Muscle layer of duodenum (tissue), 2 donors: ENCODE measurements around the gene IFI6.
"Not testable (repeated sequence)": the region's sequence is repeated elsewhere in the genome, so short reads cannot be mapped to it uniquely, and the experiment has no call there.

Experiments used
- H3K27ac ChIP-seq: one replicate; pipeline ENCODE4 v1.7.0; 2013; ENCODE audit warnings: mild to moderate bottlenecking, low read length
- H3K27me3 ChIP-seq: one replicate; pipeline ENCODE4 v1.7.0; 2013; ENCODE audit warnings: low read depth, mild to moderate bottlenecking, control low read depth, low read length
- H3K36me3 ChIP-seq, 2 donors: one replicate each; pipeline ENCODE4 v1.7.0; 2013; ENCODE audit warnings: low read length in 2 of 2, control low read depth in 1 of 2, mild to moderate bottlenecking in 1 of 2; ENCODE audit not compliant: insufficient read depth in 2 of 2, control insufficient read depth in 1 of 2
- H3K4me1 ChIP-seq, 2 donors: one replicate each; pipeline ENCODE4 v1.7.0; 2013; ENCODE audit warnings: low read length in 2 of 2, mild to moderate bottlenecking in 2 of 2, control low read depth in 1 of 2, moderate library complexity in 1 of 2; ENCODE audit not compliant: insufficient read depth in 2 of 2, control insufficient read depth in 1 of 2
- H3K4me3 ChIP-seq, 2 donors: one replicate each; pipeline ENCODE4 v1.7.0; 2013; ENCODE audit warnings: low read length in 2 of 2, low read depth in 1 of 2, mild to moderate bottlenecking in 1 of 2
- H3K9me3 ChIP-seq, 2 donors: one replicate each; pipeline ENCODE4 v1.7.0; 2013; ENCODE audit warnings: low read length in 2 of 2, control low read depth in 1 of 2, mild to moderate bottlenecking in 1 of 2; ENCODE audit not compliant: control insufficient read depth in 1 of 2
- donor health status: healthy.

The IFI6 gene

DNA sequence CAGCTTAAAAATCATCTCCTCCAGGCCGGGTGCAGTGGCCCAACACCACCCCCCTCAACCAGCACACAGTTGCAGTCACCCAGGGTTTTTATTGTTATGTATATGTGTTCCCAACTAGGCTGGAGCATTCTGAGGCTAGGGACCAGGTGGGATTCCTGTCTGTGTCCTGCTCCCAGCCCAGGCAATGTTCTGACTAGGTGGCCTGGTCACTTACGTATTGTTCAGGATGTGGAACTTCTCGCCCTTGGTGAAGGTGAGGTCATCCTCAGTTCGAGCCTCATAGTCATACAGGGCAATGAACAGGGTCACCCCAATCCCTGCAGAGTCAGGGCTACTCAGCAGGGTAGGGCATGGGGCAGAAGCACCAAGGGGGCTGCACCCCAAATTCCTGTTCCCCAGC, 49.2 kb downstream of the IFI6 start:
- Histone ChIP-seq H3K4me3 (no peak overlapping the region), H3K27me3 (no peaks in the 10 kb centered on the region), H3K27ac (no peak overlapping the region), H3K4me1 (no peaks in the 10 kb centered on the region), H3K9me3 (no peaks in the 10 kb centered on the region), H3K36me3 (no peaks in the 10 kb centered on the region)

DNA sequence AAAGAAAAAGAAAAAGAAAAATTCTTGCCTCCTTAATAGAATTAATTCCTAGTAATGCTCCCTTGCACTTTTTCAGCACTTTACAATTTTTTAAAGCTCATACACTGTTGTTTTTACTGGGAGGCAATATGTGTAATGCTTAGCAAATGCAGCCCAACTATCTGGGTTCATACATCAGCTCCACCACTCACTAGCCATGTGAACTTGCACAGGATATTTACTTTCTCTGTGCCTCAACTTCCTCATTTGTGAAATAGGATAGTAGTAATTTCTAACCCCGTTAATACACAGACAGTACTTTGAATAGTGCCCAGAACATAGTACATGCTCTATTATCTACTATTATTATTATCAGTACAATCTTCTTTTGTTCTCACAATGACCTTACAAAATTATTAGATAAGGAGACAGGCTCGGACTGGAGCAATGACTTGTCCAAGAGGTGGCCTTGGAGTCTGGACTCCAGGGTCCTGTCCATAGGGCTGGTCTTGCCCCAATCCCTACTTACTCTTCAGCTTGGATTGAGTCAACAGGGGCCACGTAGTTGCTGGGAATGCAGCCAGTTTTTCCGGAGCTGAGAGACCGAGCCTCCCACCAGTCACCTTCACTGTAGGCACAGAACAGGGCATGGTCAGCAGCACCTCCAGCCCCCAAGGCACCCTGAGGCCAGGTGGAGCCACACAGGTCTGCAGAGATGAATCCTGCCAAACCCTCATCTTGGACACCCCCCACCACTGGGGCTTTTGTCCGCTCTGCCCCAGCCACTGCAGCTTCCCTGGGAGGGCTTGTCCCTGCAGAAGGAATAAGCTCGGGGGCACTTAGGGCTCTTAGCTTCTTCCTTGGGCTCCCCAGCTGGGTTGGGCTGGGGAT, 50.7 kb downstream of the IFI6 start:
- no peaks in the 10 kb centered on the region for H3K36me3 ChIP-seq
- no peaks in the 10 kb centered on the region for H3K4me1 ChIP-seq
- H3K9me3 ChIP-seq = no peaks in the 10 kb centered on the region
- no peaks in the 10 kb centered on the region for H3K27me3 ChIP-seq
- no peak overlapping the region for H3K27ac ChIP-seq
- H3K4me3 ChIP-seq = no peak overlapping the region

DNA sequence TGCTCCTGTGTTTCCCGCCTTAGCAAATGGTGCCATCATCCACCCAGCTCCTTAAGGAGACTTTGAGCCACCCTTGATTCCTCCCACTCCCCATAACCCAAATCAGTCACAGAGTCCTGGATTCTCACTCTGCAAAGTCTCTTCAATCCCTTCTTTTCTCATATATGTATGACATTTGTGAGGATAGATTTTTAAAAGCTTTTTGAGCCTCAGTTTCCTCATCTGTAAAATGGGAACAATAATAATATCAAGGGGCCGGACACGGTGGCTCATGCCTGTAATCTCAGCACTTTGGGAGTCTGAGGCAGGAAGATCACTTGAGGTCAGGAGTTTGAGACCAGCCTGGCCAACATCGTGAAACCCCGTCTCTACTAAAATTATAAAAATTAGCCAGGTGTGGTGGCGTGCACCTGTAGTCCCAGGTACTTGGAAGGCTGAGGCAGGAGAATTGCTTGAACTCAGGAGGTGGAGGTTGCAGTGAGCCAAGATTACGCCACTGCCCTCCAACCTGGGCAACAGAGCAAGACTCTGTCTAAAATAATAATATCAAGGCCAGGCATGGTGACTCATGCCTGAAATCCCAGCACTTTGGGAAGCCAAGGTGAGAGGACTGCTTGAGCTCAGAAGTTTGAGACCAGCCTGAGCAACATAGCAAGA, 52.1 kb downstream of the IFI6 start:
- not testable (repeated sequence) for H3K4me1 ChIP-seq, H3K4me3 ChIP-seq, H3K27me3 ChIP-seq, H3K36me3 ChIP-seq, H3K27ac ChIP-seq, H3K9me3 ChIP-seq

DNA sequence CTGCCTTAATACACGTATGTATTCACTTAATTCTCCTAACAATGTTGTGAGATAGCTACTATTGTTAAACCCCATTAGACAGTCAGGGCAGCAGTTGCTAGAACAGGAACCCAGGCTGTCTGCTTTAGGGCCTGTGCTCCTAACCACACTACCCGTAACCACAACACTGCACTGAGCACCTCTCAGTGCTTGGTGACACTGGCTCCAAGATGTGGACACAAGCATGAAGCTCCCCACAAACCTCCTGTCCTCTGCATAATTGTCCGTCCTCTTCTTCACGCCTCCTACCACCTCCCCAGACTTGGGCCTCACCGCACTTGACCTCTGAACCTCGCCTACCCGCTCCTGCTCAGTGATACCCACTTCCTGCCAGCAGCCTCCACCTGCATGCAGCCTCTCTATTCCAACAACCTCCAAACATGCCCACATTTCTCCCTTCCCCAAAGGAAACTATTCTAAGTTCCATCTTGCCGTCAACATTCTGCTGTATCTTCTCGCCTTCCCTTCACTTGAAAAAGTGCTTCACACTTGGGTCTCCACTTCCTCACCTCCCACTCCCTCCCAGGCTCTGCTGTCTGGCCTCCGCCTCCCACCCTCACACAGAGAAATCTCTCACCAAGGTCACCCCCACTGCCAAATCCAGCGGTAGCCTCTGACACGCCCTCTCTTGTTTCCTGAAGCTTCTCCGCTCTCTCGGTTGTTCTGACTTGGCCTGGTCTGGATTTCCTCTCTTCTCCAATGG, 53.5 kb downstream of the IFI6 start:
- no peak overlapping the region for H3K4me3 ChIP-seq
- no peaks in the 10 kb centered on the region for H3K36me3 ChIP-seq
- H3K27me3 ChIP-seq = no peaks in the 10 kb centered on the region
- no peaks in the 10 kb centered on the region for H3K4me1 ChIP-seq
- no peaks in the 10 kb centered on the region for H3K9me3 ChIP-seq
- H3K27ac ChIP-seq = no peak overlapping the region

DNA sequence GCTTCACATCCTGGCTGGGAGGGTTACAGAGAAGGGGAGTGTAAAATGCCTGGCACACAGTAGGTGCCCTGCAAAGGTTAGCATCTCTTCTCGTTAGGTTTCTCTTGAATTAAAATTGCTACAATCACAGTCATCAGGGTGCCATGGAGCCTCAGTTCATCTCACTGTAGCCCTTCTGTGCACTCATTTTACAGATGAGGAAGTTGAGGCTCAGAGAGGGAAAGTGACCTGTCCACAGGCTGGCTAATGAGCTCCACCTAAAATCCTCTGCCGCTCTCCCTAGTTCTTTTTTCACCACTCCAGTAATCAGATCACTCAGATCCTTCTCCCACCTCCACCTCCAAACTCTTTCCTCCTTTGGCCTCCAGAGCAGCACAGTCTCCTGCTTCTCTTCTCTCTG, 54.6 kb downstream of the IFI6 start:
- H3K4me3 ChIP-seq = no peak overlapping the region
- H3K36me3 ChIP-seq = no peaks in the 10 kb centered on the region
- H3K9me3 ChIP-seq = no peaks in the 10 kb centered on the region
- no peak overlapping the region for H3K27ac ChIP-seq
- H3K4me1 ChIP-seq = no peaks in the 10 kb centered on the region
- no peaks in the 10 kb centered on the region for H3K27me3 ChIP-seq

DNA sequence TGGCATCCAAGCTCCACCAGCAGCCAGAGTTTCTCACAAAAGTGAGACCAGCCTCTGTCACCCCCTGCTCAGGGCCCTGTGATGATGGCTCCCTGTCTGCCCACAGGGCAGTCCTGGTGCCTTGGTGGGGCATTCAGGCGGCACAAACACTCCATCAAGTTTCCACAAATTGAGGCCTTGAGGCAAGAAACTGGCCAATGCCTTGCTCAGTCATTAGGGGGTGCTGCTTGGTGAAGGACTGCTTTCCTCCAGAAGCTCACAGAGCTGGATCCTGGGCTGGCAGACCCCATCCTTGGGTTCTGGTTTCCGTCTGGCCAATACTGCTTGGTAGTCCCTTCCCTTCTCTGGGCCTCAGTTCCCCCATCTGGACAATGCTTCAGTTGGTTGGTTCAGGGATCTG, 55.6 kb downstream of the IFI6 start:
- H3K27me3 ChIP-seq = no peaks in the 10 kb centered on the region
- H3K9me3 ChIP-seq = no peaks in the 10 kb centered on the region
- H3K36me3 ChIP-seq = no peaks in the 10 kb centered on the region
- no peaks in the 10 kb centered on the region for H3K4me1 ChIP-seq
- H3K4me3 ChIP-seq = no peak overlapping the region
- no peak overlapping the region for H3K27ac ChIP-seq
